Sigmoid colon (tissue), 7 donors: ENCODE results near the gene SLC14A1. TPM values are rescaled to one million over a fixed set of nuclear protein-coding genes. Genes with fewer than 3 reads are reported as not detected.

Experiments used
- DNase-seq: peaks from one replicate; pipeline ENCODE4 v3.0.0-alpha.2; 2019
- H3K27ac ChIP-seq, 4 donors: fragments of 200-600 bp; sonication (generic); one replicate each; pipeline ENCODE4 v1.5.1; 2016 to 2019; ENCODE audit warnings: mild to moderate bottlenecking in 1 of 4
- H3K27me3 ChIP-seq, 3 donors: fragments of 200-600 bp; sonication (generic); one replicate each; pipeline ENCODE4 v1.5.1; 2019; ENCODE audit warnings: mild to moderate bottlenecking in 1 of 3
- H3K36me3 ChIP-seq, 4 donors: fragments of 200-600 bp; sonication (generic); one replicate each; pipeline ENCODE4 v1.5.1; 2016 to 2019
- H3K4me1 ChIP-seq, 4 donors: fragments of 200-600 bp; sonication (generic); one replicate each; pipeline ENCODE4 v1.5.1; 2017 to 2019
- H3K4me3 ChIP-seq, 4 donors: fragments of 200-600 bp; sonication (generic); one replicate each; pipeline ENCODE4 v1.5.1; 2017 to 2019; ENCODE audit warnings: mild to moderate bottlenecking in 2 of 4, moderate library complexity in 1 of 4
- H3K9me3 ChIP-seq, 4 donors: fragments of 200-600 bp in 3 of 4; sonication (generic) in 3 of 4; one replicate each; pipeline versions ENCODE4 v1.5.1 to v1.6.1; 2013 to 2019
- EP300 ChIP-seq, 4 donors: sonication (generic); formaldehyde crosslinking; IDR thresholded peaks; one replicate each; pipeline ENCODE4 v1.6.1; 2017; ENCODE audit warnings: antibody characterized with exemption in 4 of 4
- POLR2A ChIP-seq, 2 donors: fragments of 450-650 bp; IDR thresholded peaks; one replicate each; pipeline ENCODE4 v1.6.1; 2016; ENCODE audit warnings: antibody characterized with exemption in 2 of 2, mild to moderate bottlenecking in 2 of 2, moderate library complexity in 2 of 2
- POLR2AphosphoS5 ChIP-seq, 4 donors: sonication (generic); formaldehyde crosslinking; IDR thresholded peaks; one replicate each; pipeline ENCODE4 v1.6.1; 2017; ENCODE audit warnings: antibody characterized with exemption in 4 of 4
- WGBS, 2 donors: extraction: QIAGEN DNeasy Blood & Tissue Kit; methylation state at CpG; one replicate each; pipeline ENCODE4 v1.1.7; 2013; 5-methylcytosine and 5-hydroxymethylcytosine counted together
- intact Hi-C: fragments of 100-400 bp; cut with DNase I; formaldehyde crosslinking; loops from one replicate; pipeline ENCODE4 v1.15.1; 2023
- polyA plus RNA-seq, 3 donors: library from polyadenylated mRNA; stranded (reverse); fragments of 200-250 nt; gene quantifications; one replicate each; pipeline ENCODE4 v1.2.3, GENCODE V29; 2013
- total RNA-seq, 4 donors: library from RNA; depleted of rRNA; stranded (reverse); fragments of >200 nt; gene quantifications; one replicate each; pipeline ENCODE4 v1.1.0, GENCODE V29; 2016
- TF ChIP-seq, protein P1 (sequence below), 4 experiments: fragments of 450-650 bp in 3 of 4; fragments of 200-600 bp in 1 of 4; IDR thresholded peaks; one replicate each; pipeline ENCODE4 v1.5.1; 2016 to 2019; ENCODE audit warnings: antibody characterized with exemption in 4 of 4, mild to moderate bottlenecking in 3 of 4, moderate library complexity in 2 of 4
- donor health status: healthy with polysubstance abuse.
- donor health status: Bipolar disorder and iron deficiency.
- donor health status: healthy.

The SLC14A1 gene
- total and polyA plus RNA-seq, 7 donors: 0.69 to 14.4 (median 1.6) TPM; not detected in 2

DNA sequence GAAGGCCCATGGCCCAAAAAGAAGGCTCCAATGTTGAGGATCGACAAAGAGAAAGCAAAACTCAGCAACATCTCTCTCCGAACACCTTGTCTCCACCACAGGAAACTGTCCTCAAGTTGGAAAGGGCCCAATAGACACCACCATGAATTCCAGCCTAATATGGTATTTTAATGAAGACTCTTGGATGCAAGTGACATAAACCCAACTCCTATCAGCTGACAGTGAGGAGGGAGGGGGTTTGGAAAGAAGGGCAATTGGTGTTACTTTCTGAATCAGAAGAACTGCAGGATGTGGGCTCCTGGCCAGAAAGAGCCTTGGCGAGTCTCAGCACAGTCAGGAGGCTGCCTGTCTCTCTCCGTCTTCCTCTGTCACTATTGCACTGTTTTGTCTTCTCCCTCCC, 61.2 kb downstream of the SLC14A1 start:
- H3K27ac ChIP-seq: no peak overlapping the region
- DNase-seq: no peak
- intact Hi-C loops: no loop called here
- no peaks in the 10 kb centered on the region for H3K36me3 ChIP-seq
- H3K9me3 ChIP-seq: no peaks in the 10 kb centered on the region
- H3K27me3 ChIP-seq: no peaks in the 10 kb centered on the region
- no peak overlapping the region for H3K4me3 ChIP-seq
- TF ChIP-seq, protein P1, sequence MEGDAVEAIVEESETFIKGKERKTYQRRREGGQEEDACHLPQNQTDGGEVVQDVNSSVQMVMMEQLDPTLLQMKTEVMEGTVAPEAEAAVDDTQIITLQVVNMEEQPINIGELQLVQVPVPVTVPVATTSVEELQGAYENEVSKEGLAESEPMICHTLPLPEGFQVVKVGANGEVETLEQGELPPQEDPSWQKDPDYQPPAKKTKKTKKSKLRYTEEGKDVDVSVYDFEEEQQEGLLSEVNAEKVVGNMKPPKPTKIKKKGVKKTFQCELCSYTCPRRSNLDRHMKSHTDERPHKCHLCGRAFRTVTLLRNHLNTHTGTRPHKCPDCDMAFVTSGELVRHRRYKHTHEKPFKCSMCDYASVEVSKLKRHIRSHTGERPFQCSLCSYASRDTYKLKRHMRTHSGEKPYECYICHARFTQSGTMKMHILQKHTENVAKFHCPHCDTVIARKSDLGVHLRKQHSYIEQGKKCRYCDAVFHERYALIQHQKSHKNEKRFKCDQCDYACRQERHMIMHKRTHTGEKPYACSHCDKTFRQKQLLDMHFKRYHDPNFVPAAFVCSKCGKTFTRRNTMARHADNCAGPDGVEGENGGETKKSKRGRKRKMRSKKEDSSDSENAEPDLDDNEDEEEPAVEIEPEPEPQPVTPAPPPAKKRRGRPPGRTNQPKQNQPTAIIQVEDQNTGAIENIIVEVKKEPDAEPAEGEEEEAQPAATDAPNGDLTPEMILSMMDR (IDR thresholded peaks at IDR 0.05): no peak
- TF ChIP-seq EP300 (IDR thresholded peaks at IDR 0.05) (no peak), POLR2AphosphoS5 (IDR thresholded peaks at IDR 0.05) (no peak), POLR2A (IDR thresholded peaks at IDR 0.05) (no peak)
- WGBS, 2 donors: 46 to 71% methylated on average over 4 of the region's 4 CpGs
- H3K4me1 ChIP-seq: peaks cover 0 to 3% (median 0%) of the 10 kb centered on the region in 4 donors

DNA sequence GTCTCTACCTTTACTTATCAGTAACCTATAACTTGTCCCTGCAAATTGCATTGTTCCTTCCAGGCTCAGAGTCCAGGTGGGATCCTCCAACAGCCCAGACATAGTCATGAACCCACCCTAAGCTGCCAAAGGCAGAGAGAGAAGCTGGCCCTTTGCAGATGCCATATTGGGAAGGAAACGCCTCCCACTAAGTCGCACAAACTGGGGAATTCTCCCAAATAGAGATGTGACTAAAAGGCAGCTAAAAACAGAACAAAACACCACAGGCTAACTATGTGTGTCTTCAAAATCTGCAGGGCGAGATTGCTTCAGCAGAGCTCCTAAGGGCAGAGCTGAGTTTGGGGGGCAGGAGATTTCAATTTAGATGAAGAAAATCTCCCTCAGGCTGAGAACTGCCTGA, 63.0 kb downstream of the SLC14A1 start:
- no peak overlapping the region for H3K4me3 ChIP-seq
- 88 to 90% methylated on average over 3 of the region's 3 CpGs for WGBS, 2 donors
- no peaks in the 10 kb centered on the region for H3K36me3 ChIP-seq
- no peak for DNase-seq
- no peak overlapping the region for H3K27ac ChIP-seq
- no peaks in the 10 kb centered on the region for H3K9me3 ChIP-seq
- H3K4me1 ChIP-seq: peaks cover 0 to 3% (median 0%) of the 10 kb centered on the region in 4 donors
- no peaks in the 10 kb centered on the region for H3K27me3 ChIP-seq
- no peak for TF ChIP-seq POLR2AphosphoS5 (IDR thresholded peaks at IDR 0.05)
- no peak for TF ChIP-seq EP300 (IDR thresholded peaks at IDR 0.05)
- TF ChIP-seq POLR2A (IDR thresholded peaks at IDR 0.05): no peak
- TF ChIP-seq, protein P1 (IDR thresholded peaks at IDR 0.05): no peak
- intact Hi-C loops: no loop called here

GRCh38 chr18:45787346-45787745, 63.4 kb downstream of the SLC14A1 start:
- Histone ChIP-seq H3K27me3 (no peaks in the 10 kb centered on the region), H3K4me1 (peaks cover 0 to 3% (median 0%) of the 10 kb centered on the region in 4 donors), H3K36me3 (no peaks in the 10 kb centered on the region), H3K27ac (no peak overlapping the region), H3K4me3 (no peak overlapping the region), H3K9me3 (no peaks in the 10 kb centered on the region)
- WGBS, 2 donors: 93 to 97% methylated on average over 1 of the region's 1 CpG
- intact Hi-C loops: no loop called here
- no peak for DNase-seq
- TF ChIP-seq POLR2A (IDR thresholded peaks at IDR 0.05) (no peak), EP300 (IDR thresholded peaks at IDR 0.05) (no peak), POLR2AphosphoS5 (IDR thresholded peaks at IDR 0.05) (no peak)
- TF ChIP-seq, protein P1 (IDR thresholded peaks at IDR 0.05): no peak

GRCh38 chr18:45788861-45789260, 64.9 kb downstream of the SLC14A1 start:
- TF ChIP-seq POLR2A (IDR thresholded peaks at IDR 0.05) (no peak), EP300 (IDR thresholded peaks at IDR 0.05) (no peak), POLR2AphosphoS5 (IDR thresholded peaks at IDR 0.05) (no peak)
- TF ChIP-seq, protein P1 (IDR thresholded peaks at IDR 0.05): no peak
- WGBS, 2 donors: 86 to 90% methylated on average over 3 of the region's 3 CpGs
- intact Hi-C loops: no loop called here

More at GRCh38 chr18:45788861-45789260, 64.9 kb downstream of the SLC14A1 start:
- Histone ChIP-seq H3K27ac (no peak overlapping the region), H3K27me3 (no peaks in the 10 kb centered on the region), H3K9me3 (no peaks in the 10 kb centered on the region), H3K36me3 (no peaks in the 10 kb centered on the region), H3K4me1 (no peaks in the 10 kb centered on the region), H3K4me3 (no peak overlapping the region)
- DNase-seq: no peak
